ENCODE measurements around the gene OR8B4. TPM values are rescaled to one million over a fixed set of nuclear protein-coding genes. Genes with fewer than 3 reads are reported as not detected.
"Not testable (repeated sequence)": the region's sequence is repeated elsewhere in the genome, so short reads cannot be mapped to it uniquely, and the experiment has no call there.

OR8B4 gene
- total RNA-seq, 1 donor from 2014 or later = not detected

GRCh38 chr11:124405581-124405980 lies 19.1 kb downstream of the OR8B4 start:
- Mint-ChIP-seq H3K27me3 (peaks cover 35% of the 10 kb centered on the region), H3K4me1 (ENCODE audit: unreplicated experiment) (peaks cover 3% of the 10 kb centered on the region), H3K9me3 (peaks cover 4% of the 10 kb centered on the region), H3K36me3 (no peaks in the 10 kb centered on the region), H3K4me3 (no peak overlapping the region), H3K27ac (no peak overlapping the region)
- TF ChIP-seq, protein P1, sequence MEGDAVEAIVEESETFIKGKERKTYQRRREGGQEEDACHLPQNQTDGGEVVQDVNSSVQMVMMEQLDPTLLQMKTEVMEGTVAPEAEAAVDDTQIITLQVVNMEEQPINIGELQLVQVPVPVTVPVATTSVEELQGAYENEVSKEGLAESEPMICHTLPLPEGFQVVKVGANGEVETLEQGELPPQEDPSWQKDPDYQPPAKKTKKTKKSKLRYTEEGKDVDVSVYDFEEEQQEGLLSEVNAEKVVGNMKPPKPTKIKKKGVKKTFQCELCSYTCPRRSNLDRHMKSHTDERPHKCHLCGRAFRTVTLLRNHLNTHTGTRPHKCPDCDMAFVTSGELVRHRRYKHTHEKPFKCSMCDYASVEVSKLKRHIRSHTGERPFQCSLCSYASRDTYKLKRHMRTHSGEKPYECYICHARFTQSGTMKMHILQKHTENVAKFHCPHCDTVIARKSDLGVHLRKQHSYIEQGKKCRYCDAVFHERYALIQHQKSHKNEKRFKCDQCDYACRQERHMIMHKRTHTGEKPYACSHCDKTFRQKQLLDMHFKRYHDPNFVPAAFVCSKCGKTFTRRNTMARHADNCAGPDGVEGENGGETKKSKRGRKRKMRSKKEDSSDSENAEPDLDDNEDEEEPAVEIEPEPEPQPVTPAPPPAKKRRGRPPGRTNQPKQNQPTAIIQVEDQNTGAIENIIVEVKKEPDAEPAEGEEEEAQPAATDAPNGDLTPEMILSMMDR (conservative IDR thresholded peaks at IDR 0.05) = no peak
- no peak for DNase-seq (ENCODE audit: extremely low spot score, unreplicated experiment)

DNA sequence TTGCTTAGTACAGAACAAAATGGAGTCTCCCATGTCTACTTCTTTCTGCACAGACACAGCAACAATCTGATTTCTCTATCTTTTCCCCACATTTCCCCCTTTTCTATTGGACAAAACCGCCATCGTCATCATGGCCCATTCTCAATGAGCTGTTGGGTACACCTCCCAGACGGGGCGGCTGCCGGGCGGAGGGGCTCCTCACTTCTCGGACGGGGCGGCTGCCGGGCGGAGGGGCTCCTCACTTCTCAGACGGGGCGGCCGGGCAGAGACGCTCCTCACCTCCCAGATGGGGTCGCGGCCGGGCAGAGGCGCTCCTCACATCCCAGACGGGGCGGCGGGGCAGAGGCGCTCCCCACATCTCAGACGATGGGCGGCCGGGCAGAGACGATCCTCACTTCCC lies 21.5 kb downstream of the OR8B4 start:
- not testable (repeated sequence) for H3K4me1 Mint-ChIP-seq (ENCODE audit: unreplicated experiment); H3K4me3 Mint-ChIP-seq; H3K9me3 Mint-ChIP-seq; DNase-seq (ENCODE audit: extremely low spot score, unreplicated experiment); H3K27ac Mint-ChIP-seq; H3K36me3 Mint-ChIP-seq
- H3K27me3 Mint-ChIP-seq = peaks cover 17% of the 10 kb centered on the region

GRCh38 chr11:124402326-124402922 lies 22.2 kb downstream of the OR8B4 start:
- Mint-ChIP-seq H3K27me3 (peaks cover 16% of the 10 kb centered on the region), H3K36me3 (no peaks in the 10 kb centered on the region), H3K4me1 (ENCODE audit: unreplicated experiment) (peaks cover 3% of the 10 kb centered on the region), H3K27ac (peak overlapping the region; percentile 50), H3K4me3 (no peak overlapping the region), H3K9me3 (peaks cover 4% of the 10 kb centered on the region)
- TF ChIP-seq, protein P1 (conservative IDR thresholded peaks at IDR 0.05) = peak; percentile 88
- DNase-seq (ENCODE audit: extremely low spot score, unreplicated experiment) = no peak

GRCh38 chr11:124398924-124399323 lies 25.7 kb downstream of the OR8B4 start, which contains the start of gene OR8B3:
OR8B3 (minus strand) TSS chr11:124399024; CDS start chr11:124397351, 1,673 bp downstream.
- peaks cover 2% of the 10 kb centered on the region for H3K27me3 Mint-ChIP-seq
- TF ChIP-seq, protein P1 (conservative IDR thresholded peaks at IDR 0.05) = no peak

DNA sequence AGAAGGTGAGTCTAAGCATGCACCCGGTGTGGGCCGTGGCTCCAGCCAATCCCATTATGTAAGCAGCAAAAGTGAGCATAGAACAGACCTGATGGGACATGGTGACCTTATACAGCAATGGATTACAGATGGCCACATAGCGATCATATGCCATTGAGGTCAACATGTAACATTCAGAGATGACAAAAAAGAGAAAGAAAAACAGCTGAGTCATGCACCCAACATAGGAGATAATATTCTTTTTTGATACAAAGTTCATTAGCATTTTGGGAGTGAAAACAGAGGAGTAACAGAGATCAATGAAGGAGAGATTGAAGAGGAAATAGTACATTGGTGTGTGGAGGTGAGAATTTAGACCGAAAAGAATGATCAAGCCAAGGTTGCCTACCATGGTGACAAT lies 27.8 kb downstream of the OR8B4 start:
- H3K27ac Mint-ChIP-seq; H3K27me3 Mint-ChIP-seq; H3K4me3 Mint-ChIP-seq; H3K9me3 Mint-ChIP-seq; H3K36me3 Mint-ChIP-seq; DNase-seq (ENCODE audit: extremely low spot score, unreplicated experiment); H3K4me1 Mint-ChIP-seq (ENCODE audit: unreplicated experiment): not testable (repeated sequence)

More at GRCh38 chr11:124398924-124399323, 25.7 kb downstream of the OR8B4 start, which contains the start of gene OR8B3:
- H3K36me3 Mint-ChIP-seq = no peaks in the 10 kb centered on the region
- no peak within 1 kb of the TSS for H3K27ac Mint-ChIP-seq
- no peak within 1 kb of the TSS for H3K4me3 Mint-ChIP-seq
- peaks cover 3% of the 10 kb centered on the region for H3K4me1 Mint-ChIP-seq (ENCODE audit: unreplicated experiment)
- H3K9me3 Mint-ChIP-seq = peaks cover 4% of the 10 kb centered on the region
- DNase-seq (ENCODE audit: extremely low spot score, unreplicated experiment) = no peak

GRCh38 chr11:124394408-124394807 lies 30.3 kb downstream of the OR8B4 start:
- Mint-ChIP-seq H3K36me3 (no peaks in the 10 kb centered on the region), H3K27ac (no peak overlapping the region), H3K27me3 (peaks cover 4% of the 10 kb centered on the region), H3K9me3 (no peaks in the 10 kb centered on the region), H3K4me1 (ENCODE audit: unreplicated experiment) (no peaks in the 10 kb centered on the region), H3K4me3 (no peak overlapping the region)
- DNase-seq (ENCODE audit: extremely low spot score, unreplicated experiment) = no peak
- TF ChIP-seq, protein P1 (conservative IDR thresholded peaks at IDR 0.05) = no peak

Data from type B pancreatic cell (in vitro differentiated cells).